ENCODE results near the gene LBX1. TPM values are rescaled to one million over a fixed set of nuclear protein-coding genes. Genes with fewer than 3 reads are reported as not detected.
A peak's percentile ranks its signal among the peaks of the same experiment; 100 is the strongest.

Gene LBX1
- total RNA-seq, 2 donors from 2014 or later, result not detected

DNA sequence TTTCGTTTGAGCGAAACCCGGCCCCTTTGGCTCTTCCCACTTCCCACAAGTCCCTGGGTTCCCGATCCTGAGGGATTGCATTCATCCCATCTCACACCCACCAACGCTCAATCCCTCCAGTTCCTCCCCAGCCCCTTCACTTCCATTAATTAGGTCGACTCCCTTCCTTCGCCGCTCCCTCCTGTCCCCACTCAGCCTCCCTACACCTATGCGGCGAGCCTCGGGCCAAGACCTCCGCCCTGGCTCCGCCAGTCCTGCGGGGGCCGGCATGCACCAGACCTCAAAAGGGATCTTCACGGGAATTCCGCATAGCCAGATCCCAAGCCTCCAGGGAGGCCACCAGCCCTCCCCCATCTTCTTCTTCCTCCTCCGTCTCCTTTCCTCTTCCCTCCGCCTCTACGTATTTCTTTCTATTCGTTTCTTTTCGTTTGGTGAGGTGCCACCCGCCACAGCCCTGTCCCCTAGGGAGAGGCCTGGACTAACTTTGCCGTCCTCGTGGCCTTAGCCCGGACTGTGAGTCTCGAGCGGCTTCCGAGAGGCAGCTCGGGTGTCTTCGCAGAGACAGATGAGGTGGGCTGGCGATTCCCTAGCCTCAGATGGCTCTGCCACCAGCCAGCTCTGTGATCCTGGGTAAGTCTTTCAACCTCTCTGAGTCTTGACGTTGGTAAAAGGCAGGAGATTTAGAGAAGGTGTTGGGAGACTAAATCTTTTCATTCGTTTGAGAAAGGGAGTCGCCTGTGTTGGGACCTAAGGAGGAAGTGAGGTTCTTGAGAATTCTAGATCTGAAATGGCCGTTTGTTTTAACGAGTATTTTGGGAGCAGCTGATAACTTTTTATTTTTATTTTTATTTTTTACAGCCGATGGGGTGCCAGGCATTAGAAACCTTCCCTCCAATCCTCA is 8.1 kb upstream of the LBX1 start:
- Mint-ChIP-seq H3K27me3 (ENCODE audit: low read depth) (peaks cover 82% of the 10 kb centered on the region), H3K4me3 (peak overlapping the region; percentile 76 to 83), H3K9me3 (no peaks in the 10 kb centered on the region), H3K4me1 (ENCODE audit: low read depth) (peaks cover 24% of the 10 kb centered on the region), H3K27ac (no peak overlapping the region), H3K36me3 (ENCODE audit: insufficient read depth in 2 of 2) (no peaks in the 10 kb centered on the region)
- DNase-seq, result no peak
- peak in 1 of 2 donors; percentile 27 for ATAC-seq (replicated peaks in 1 of 2)

DNA sequence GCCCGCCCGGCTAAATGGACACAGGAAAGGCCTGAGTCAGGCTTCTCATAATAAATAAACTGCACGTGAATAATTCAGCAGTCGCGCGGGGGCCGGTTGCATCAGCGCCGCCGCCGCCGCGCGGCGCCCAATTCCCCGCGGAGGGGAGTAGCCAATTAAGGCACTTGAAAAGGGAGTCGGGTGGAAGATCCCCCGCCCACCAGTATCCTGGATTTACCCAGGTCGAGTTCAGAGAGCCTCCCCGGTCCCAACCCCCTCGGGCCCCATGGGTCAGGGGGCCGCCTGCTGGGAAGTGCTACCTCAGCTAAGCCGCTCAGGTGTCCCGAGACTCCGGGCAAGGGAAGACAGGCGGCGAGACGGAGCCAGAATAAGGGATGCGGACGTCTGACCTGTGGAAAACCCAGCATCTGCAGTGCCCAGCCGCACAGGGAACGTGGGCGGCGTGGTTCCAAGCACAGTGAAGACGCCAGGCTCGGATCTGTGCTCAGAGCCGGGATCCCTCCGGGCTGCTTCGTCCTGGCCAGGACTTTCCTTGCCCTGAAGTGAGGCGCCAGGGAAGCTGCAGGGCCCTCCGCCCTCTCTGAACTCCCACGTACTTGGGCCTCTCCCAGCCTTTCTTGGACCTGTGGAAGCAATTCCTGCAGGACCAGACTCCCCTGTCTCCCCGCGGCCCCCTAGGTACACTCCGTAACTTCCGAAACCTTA is 7.3 kb upstream of the LBX1 start:
- Mint-ChIP-seq H3K4me3 (peak overlapping the region; percentile 76 to 83), H3K27me3 (ENCODE audit: low read depth) (peaks cover 90% of the 10 kb centered on the region), H3K9me3 (no peaks in the 10 kb centered on the region), H3K36me3 (ENCODE audit: insufficient read depth in 2 of 2) (no peaks in the 10 kb centered on the region), H3K4me1 (ENCODE audit: low read depth) (peaks cover 24% of the 10 kb centered on the region), H3K27ac (no peak overlapping the region)
- ATAC-seq (replicated peaks in 1 of 2), result peak in 1 of 2 donors; percentile 18
- no peak for DNase-seq

DNA sequence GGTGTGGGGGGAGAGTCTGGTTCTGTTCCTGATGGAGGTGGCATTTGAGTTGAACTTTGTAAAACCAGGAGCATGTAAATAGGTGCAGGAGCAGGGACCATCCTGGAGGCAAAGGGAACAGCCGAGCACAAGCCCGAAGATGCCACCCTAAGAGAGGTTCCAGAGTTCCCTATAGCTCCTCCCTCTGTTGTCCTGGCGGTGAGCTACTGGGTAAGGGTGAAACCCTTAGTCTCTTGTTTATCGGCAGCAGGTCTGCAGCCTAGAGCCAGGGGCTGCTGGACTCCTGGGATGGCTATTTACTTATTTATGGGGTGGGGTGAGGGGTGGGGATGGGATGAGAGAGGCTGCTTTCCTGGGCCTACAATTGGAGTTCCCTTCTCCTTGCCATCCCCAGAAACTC is 6.5 kb upstream of the LBX1 start:
- H3K27me3 Mint-ChIP-seq (ENCODE audit: low read depth), result peaks cover 92% of the 10 kb centered on the region
- peak overlapping the region in 1 of 2 donors; percentile 26 for H3K4me3 Mint-ChIP-seq
- no peak overlapping the region for H3K27ac Mint-ChIP-seq
- no peaks in the 10 kb centered on the region for H3K9me3 Mint-ChIP-seq
- H3K4me1 Mint-ChIP-seq (ENCODE audit: low read depth), result peaks cover 24% of the 10 kb centered on the region
- ATAC-seq (replicated peaks in 1 of 2) (no peak), DNase-seq (no peak)
- H3K36me3 Mint-ChIP-seq (ENCODE audit: insufficient read depth in 2 of 2), result no peaks in the 10 kb centered on the region

DNA sequence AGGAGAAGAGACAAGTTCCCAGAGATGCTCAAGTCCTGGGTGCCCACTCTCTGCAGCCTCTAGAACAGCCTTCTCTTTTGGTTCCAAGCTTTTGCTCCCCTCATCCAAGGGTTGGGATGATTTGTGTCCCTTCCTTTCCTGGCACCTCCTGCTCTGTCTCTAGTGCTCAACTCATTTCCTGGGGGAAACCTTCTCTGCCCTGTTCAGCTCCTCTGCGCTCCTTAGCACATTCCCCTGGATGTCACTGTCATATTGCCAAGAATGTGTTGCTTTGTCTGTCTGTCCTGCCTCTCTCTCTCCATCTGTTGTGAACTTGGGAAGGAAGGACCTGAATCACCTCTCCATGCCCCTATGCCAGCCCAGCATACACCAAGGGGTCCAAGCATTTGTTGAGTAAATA is 5.1 kb upstream of the LBX1 start:
- Mint-ChIP-seq H3K36me3 (ENCODE audit: insufficient read depth in 2 of 2) (no peaks in the 10 kb centered on the region), H3K27me3 (ENCODE audit: low read depth) (peaks cover 88% of the 10 kb centered on the region)

DNA sequence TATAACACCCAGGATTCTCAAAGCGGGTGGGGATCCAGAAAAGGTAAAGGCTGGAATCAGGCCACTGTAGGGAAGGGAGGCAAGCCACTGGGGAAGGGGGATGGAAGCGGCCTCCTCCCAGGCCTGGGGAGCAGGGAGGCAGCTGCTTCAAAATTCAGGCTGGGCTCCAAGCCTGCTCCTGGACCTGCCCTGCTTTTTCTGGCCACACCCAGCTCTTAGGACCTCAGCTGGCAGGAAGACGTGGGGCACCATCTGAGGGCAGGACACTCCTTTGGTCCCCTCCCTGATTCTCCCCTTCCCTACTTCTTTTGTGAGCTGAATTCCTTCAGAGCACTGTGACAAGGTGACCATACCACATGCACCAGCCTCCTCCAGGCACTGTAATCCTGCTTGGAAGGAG is 4.6 kb upstream of the LBX1 start:
- no peak overlapping the region for H3K27ac Mint-ChIP-seq
- ATAC-seq (replicated peaks in 1 of 2), result no peak
- peaks cover 30% of the 10 kb centered on the region for H3K4me1 Mint-ChIP-seq (ENCODE audit: low read depth)
- no peak overlapping the region for H3K4me3 Mint-ChIP-seq
- no peak for DNase-seq
- peaks cover 88% of the 10 kb centered on the region for H3K27me3 Mint-ChIP-seq (ENCODE audit: low read depth)
- no peaks in the 10 kb centered on the region for H3K36me3 Mint-ChIP-seq (ENCODE audit: insufficient read depth in 2 of 2)
- H3K9me3 Mint-ChIP-seq, result no peaks in the 10 kb centered on the region

More for the DNA sequence above, 5.1 kb upstream of the LBX1 start:
- Mint-ChIP-seq H3K27ac (no peak overlapping the region), H3K9me3 (no peaks in the 10 kb centered on the region), H3K4me3 (no peak overlapping the region), H3K4me1 (ENCODE audit: low read depth) (peaks cover 26% of the 10 kb centered on the region)
- no peak for DNase-seq
- ATAC-seq (replicated peaks in 1 of 2), result no peak

DNA sequence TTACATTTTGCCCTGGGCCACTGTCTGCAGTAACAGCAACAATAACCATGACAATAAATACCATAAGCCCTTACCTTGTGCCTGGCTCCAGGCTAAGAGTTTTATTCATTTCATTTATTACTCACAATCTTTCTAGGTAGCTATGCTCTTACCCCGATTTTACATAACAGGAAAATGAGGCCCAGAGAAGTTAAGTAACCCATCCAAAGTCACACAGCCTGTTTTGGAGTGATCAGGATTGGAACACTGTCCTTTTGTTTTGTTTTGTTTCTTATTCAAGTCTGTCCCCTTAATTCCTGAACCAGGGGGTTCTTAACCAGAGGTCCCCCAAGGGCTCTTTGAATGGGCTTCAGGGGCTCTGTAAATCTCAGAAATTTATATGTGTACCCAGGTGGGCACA is 4.2 kb upstream of the LBX1 start:
- H3K27me3 Mint-ChIP-seq (ENCODE audit: low read depth), result peaks cover 86% of the 10 kb centered on the region
- H3K27ac Mint-ChIP-seq, result no peak overlapping the region
- DNase-seq (no peak), ATAC-seq (replicated peaks in 1 of 2) (no peak)
- H3K4me3 Mint-ChIP-seq, result no peak overlapping the region
- no peaks in the 10 kb centered on the region for H3K9me3 Mint-ChIP-seq
- H3K4me1 Mint-ChIP-seq (ENCODE audit: low read depth), result peaks cover 30% of the 10 kb centered on the region
- H3K36me3 Mint-ChIP-seq (ENCODE audit: insufficient read depth in 2 of 2), result no peaks in the 10 kb centered on the region

DNA sequence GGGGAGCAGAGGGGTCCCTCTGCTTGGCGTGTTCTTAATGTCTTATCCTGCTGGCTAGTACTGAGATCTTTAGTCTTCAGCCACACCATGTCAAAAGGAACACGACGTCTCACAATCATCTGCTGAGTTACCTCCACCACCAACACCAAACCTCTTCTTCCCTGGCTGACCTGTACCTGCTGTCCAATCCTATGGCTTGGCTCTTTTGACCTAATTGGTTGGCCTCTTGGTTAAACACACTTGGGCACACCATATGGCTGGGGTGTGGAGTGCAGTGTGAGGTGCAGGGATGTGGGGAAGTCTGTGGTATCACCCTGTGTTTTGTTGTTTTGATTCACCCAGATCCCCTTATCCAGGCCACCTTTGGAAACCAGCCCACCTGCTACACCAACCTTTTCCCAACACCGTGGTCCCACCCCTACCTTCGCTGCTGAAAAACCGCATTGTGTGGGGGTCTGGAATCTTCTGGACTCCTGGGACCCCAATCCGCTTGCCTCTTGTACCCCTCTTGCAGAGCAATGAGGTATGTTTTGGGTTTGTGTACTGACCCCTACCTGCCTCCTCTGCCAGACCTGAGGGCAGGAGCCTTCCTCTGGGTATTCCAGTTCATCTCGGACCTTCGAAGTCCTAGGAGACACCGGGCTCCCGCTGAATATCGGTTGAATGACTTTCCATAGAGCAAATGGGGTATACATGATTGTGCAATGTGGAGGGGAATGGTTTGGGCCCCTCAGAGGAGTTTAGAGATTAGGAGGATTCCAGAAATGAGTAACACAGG is 2.8 kb upstream of the LBX1 start:
- peaks cover 84% of the 10 kb centered on the region for H3K27me3 Mint-ChIP-seq (ENCODE audit: low read depth)
- ATAC-seq (replicated peaks in 1 of 2) (no peak), DNase-seq (no peak)
- H3K4me1 Mint-ChIP-seq (ENCODE audit: low read depth), result peaks cover 28% of the 10 kb centered on the region
- H3K36me3 Mint-ChIP-seq (ENCODE audit: insufficient read depth in 2 of 2), result no peaks in the 10 kb centered on the region
- H3K27ac Mint-ChIP-seq, result no peak overlapping the region
- no peak overlapping the region for H3K4me3 Mint-ChIP-seq
- no peaks in the 10 kb centered on the region for H3K9me3 Mint-ChIP-seq

DNA sequence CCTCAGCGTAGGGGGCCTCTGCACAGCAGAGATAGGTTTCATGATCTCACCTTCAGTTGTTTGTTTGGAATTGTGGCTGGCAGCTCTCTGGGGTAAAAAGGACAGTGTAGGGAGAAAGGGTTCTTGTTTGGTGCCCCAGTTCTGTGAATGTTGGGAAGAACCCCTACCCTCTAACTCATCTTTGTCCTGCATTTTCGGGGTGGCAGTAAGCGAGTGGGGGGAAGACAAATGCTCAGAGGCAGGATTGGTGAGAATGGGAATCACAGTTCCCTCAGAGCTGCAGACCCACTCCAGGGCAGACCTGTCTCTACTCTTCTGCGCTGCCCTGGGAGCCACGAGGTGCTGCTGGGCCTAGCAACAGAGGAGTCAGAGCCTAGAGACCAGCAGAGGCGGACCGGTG is 1.8 kb upstream of the LBX1 start:
- Mint-ChIP-seq H3K27me3 (ENCODE audit: low read depth) (peaks cover 85% of the 10 kb centered on the region), H3K4me3 (no peak overlapping the region), H3K4me1 (ENCODE audit: low read depth) (peaks cover 31% of the 10 kb centered on the region), H3K36me3 (ENCODE audit: insufficient read depth in 2 of 2) (no peaks in the 10 kb centered on the region), H3K9me3 (no peaks in the 10 kb centered on the region), H3K27ac (no peak overlapping the region)
- DNase-seq (no peak), ATAC-seq (replicated peaks in 1 of 2) (no peak)

DNA sequence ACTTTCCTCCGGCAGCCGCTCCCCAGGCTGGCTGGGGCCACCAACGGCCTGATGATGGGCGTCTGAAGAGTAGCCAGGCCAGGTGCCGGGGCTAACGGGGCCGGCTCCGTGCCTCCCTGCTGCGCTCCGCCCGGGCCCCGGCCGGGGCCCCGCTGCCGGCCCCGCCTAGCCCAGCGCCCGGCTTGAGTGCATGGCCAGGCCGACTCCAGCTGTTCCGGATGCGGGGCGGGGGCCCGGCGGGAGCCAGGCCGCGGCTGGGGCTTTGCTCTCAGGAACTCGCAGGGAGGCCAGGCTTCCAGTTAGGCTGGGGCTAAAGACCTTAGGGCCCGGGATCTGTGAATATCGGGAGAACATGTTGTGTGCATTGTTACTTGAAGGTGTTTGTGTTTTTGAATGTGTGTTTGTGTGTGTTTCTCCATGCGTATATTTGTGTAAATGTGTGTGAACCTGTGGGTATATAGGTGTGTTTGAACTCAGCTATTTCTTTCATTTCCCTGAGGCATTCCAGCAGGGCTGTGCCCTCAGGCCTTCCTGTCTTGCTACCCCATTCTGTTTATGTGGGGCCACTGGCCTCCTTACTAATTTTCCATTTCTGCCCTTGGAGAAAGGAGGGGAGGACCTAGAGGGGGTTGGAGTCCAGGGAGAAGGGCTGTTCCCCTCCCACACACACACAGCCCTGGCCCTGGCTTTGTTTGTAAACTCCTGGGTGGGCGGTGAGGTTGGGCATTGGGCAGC is 1.1 kb upstream of the LBX1 start:
- Mint-ChIP-seq H3K27ac (no peak overlapping the region), H3K9me3 (no peaks in the 10 kb centered on the region), H3K27me3 (ENCODE audit: low read depth) (peaks cover 83% of the 10 kb centered on the region), H3K4me1 (ENCODE audit: low read depth) (peaks cover 29% of the 10 kb centered on the region), H3K4me3 (peak overlapping the region in 1 of 2 donors; percentile 16), H3K36me3 (ENCODE audit: insufficient read depth in 2 of 2) (no peaks in the 10 kb centered on the region)
- no peak for DNase-seq
- no peak for ATAC-seq (replicated peaks in 1 of 2)

DNA sequence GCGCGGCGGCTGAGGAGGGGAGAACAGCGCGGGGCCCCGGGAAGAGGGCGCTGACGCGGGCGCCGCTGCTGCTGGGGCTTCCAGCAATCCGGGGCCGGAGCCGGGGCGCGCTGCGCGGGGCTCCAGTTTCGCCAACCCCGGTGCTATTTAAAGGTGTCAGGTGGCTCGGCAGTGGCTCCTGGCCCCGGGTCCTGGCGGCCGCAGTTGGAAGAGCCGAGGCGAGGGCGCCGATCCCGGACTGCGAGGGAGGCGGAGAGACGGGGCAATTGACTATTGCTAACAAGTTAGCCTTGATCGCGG is 347 bp downstream of the LBX1 start:
- peak overlapping the region; percentile 55 to 61 for H3K4me3 Mint-ChIP-seq
- peaks cover 0 to 2% of the 10 kb centered on the region in 2 donors for H3K36me3 Mint-ChIP-seq (ENCODE audit: insufficient read depth in 2 of 2)
- peaks cover 81% of the 10 kb centered on the region for H3K27me3 Mint-ChIP-seq (ENCODE audit: low read depth)
- no peak for DNase-seq
- no peak for ATAC-seq (replicated peaks in 1 of 2)
- no peaks in the 10 kb centered on the region for H3K9me3 Mint-ChIP-seq
- no peak overlapping the region for H3K27ac Mint-ChIP-seq
- peaks cover 31% of the 10 kb centered on the region for H3K4me1 Mint-ChIP-seq (ENCODE audit: low read depth)

DNA sequence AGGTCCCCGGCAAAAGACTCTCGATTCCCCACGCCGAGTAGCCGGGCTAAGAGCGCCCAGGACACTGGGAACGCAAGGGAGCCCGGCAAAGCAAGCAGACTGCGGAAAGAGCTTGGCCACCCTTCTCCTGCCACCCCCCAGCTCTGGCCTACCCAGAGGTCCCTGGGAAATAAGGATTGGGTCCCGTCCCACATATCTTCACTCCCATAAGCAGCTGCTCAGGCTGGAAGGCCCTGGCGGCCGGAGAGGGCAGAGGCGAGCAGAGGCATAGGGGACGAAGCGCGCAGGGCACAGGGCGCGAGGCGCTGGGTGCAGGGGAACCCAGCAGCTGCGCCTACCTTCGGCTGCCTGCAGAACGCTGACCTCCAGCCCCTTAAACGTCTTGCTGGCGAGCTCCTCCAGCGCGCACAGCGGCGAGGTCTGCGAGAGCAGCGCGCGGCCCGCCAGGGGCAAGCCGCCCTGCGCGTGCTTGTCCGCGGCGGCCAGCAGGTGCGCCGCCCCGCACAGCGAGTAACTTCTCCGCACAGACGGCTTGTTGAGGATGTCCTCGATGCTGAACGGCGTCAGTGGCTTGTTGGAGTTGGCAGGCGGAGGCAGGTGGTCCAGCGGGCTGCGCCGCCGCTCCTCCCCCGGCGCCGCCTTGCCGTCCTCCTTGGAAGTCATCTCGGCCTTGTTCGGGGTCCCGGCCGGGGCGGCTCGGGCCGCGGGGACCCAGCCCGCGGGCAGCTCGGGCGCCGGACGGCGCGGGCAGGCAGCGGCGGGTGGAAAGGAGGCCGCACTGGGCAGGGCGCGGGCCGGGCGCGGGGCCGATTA is 904 bp downstream of the LBX1 start:
- H3K27me3 Mint-ChIP-seq (ENCODE audit: low read depth), result peaks cover 81% of the 10 kb centered on the region
- peak overlapping the region; percentile 71 to 75 for H3K4me3 Mint-ChIP-seq
- H3K27ac Mint-ChIP-seq, result no peak overlapping the region
- peak; percentile 34 to 38 for ATAC-seq (replicated peaks in 1 of 2)
- H3K9me3 Mint-ChIP-seq, result no peaks in the 10 kb centered on the region
- H3K36me3 Mint-ChIP-seq (ENCODE audit: insufficient read depth in 2 of 2), result peaks cover 0 to 2% of the 10 kb centered on the region in 2 donors
- peaks cover 31% of the 10 kb centered on the region for H3K4me1 Mint-ChIP-seq (ENCODE audit: low read depth)
- DNase-seq, result no peak

Measured in activated T-cell treated with anti-CD3 and anti-CD28 coated beads, Interleukin-2, amount 50 U/mL, for 72 hours (primary cell).